GM12865 (cell line): ENCODE measurements around the gene VANGL2.

Source experiments
- DNase-seq: peaks from one replicate; pipeline ENCODE4 v3.0.0; 2010; ENCODE audit warnings: low read depth
- H3K4me3 ChIP-seq: 2 replicates; pipeline ENCODE4 v1.5.1; 2011; ENCODE audit warnings: mild to moderate bottlenecking, low read depth, low read length, control low read depth
- TF ChIP-seq, protein P1 (sequence below): IDR thresholded peaks from 2 replicates; pipeline ENCODE4 v1.5.1; 2011; ENCODE audit warnings: low read length, control low read depth, low read depth, inconsistent platforms; ENCODE audit not compliant: insufficient read depth; ENCODE audit errors: missing control alignments

Gene VANGL2

DNA sequence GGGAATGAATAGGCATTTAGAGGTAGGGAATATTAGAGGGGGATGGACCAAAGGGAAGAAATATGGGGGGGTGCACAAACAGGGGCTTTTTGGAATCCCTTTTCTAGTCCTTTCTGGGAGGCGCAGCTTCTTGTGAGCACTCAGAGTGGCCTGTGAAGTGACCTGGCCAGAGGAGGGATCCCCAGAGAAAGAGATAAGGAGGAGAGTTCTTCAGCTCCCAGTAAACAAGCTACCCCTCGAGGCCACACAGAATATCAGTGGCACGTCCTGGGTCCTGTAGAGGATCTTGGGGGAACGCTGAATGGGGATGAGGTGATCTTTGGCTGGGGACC lies 19.4 kb downstream of the VANGL2 start:
- DNase-seq, result no peak
- H3K4me3 ChIP-seq, result no peak overlapping the region
- TF ChIP-seq, protein P1, sequence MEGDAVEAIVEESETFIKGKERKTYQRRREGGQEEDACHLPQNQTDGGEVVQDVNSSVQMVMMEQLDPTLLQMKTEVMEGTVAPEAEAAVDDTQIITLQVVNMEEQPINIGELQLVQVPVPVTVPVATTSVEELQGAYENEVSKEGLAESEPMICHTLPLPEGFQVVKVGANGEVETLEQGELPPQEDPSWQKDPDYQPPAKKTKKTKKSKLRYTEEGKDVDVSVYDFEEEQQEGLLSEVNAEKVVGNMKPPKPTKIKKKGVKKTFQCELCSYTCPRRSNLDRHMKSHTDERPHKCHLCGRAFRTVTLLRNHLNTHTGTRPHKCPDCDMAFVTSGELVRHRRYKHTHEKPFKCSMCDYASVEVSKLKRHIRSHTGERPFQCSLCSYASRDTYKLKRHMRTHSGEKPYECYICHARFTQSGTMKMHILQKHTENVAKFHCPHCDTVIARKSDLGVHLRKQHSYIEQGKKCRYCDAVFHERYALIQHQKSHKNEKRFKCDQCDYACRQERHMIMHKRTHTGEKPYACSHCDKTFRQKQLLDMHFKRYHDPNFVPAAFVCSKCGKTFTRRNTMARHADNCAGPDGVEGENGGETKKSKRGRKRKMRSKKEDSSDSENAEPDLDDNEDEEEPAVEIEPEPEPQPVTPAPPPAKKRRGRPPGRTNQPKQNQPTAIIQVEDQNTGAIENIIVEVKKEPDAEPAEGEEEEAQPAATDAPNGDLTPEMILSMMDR, result no peak

DNA sequence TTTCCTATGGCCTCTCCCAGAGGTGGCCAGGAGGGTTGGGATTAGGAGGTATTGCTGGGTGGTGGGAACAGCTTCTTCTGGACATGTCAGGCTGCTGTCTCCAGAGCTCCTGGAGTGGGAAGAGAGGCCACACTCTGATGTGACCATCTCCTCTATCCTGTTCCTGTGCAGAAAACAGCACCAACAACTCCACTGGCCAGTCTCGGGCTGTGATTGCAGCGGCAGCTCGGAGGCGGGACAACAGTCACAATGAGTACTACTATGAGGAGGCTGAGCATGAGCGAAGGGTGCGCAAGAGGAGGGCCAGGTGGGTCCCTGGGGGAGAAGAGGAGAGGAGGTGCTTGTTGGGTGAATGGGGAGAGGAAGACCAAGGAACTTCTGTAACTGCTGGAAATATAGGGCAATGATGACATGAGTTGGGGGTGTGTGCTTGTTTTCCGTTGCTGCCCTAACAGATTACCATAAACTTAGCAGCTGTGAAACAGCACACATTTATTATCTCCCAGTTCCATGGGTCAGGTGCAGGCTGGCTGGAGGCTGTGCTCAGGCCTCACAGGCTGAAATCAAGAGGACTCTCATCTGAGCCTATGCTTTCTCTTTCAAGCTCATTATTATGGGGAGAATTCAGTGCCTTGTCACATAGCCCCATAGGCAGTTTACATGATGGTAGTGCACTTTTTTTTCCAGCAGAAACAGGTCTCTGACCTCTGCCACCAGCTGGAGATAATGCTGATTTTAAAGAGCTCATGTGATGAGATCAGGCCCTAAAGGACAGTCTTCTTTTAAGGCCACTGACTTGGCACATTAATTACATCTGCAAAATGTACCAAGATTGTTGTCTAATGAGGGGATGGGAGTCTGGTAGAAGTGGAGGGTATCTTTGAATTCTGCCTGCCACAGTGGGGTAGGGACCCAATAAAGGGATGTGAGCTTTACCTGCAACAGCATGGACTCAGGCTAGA lies 20.8 kb downstream of the VANGL2 start:
- no peak overlapping the region for H3K4me3 ChIP-seq
- TF ChIP-seq, protein P1, result no peak
- no peak for DNase-seq

DNA sequence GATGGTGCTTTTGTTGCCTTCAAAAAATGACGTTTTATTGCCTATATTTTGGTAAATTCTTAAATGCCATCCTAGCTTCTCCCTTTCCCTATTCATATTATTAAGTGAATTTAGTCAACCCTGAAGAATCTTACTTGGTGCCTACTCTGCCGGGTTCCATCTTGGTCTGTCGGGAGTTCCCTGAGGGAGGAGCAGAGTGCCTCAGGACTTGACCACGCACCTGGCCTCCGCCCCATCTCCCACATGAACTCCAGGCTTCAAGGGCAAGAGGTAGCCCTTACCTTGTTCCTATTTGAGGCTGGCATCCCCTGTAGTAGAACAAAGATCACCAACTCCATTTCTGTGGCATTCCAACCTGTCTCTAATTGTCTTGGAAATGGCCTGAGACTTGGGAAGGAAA lies 21.5 kb downstream of the VANGL2 start:
- DNase-seq, result no peak
- TF ChIP-seq, protein P1, result no peak
- H3K4me3 ChIP-seq, result no peak overlapping the region

DNA sequence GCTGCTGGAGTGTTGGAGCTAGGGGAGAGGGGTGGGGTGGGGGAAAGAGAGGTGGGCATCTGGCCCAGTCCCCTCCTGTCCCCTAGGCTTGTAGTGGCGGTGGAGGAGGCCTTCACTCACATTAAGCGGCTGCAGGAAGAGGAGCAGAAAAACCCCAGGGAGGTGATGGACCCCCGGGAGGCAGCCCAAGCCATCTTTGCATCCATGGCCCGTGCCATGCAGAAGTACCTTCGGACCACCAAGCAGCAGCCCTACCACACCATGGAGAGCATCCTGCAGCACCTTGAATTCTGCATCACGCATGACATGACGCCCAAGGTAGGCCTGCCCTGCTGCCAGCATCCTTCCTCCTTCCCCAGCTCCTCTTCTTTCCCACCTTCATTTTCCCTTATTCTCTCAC lies 23.6 kb downstream of the VANGL2 start:
- no peak overlapping the region for H3K4me3 ChIP-seq
- no peak for DNase-seq
- TF ChIP-seq, protein P1, result no peak

DNA sequence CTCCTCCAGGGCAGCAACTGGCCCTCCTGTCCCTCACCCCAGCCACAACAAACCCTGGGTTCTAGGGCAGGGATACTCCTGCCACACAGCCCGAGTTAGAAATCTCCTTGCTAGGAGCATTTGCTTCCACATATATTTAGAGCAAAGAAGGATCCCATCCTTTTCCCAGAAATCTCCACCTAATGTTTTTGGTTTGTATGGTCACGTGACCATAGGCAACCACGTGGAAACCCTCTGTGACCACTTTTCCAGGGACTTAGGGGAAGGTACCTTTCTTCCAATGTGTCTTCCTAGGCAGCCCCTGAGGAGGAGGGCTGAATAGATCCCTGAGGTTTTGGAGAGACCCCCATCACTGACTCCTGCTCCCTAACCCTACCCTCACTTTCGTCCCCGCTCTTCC lies 25.5 kb downstream of the VANGL2 start:
- DNase-seq, result no peak
- no peak overlapping the region for H3K4me3 ChIP-seq
- TF ChIP-seq, protein P1, result no peak

DNA sequence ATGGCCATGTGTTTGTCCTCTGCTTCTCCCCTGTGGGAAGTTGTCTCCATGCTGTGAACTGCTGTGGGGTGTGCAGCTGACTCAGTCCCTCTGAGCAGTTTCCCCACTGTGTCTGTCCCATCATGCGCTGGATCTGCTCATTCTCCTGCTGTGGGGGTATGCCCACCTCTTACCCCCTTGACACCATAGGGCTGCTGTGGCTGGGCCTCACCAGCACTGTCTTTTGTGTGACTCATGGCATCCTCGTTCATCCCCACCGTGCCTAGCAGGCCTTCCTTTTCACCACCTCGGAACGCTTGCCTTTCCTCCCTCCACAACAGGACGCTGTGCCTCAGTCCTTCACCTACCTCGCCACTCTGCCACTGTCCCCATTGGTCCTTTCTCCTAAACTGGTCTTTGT lies 27.3 kb downstream of the VANGL2 start:
- TF ChIP-seq, protein P1, result no peak
- no peak overlapping the region for H3K4me3 ChIP-seq
- DNase-seq, result no peak

DNA sequence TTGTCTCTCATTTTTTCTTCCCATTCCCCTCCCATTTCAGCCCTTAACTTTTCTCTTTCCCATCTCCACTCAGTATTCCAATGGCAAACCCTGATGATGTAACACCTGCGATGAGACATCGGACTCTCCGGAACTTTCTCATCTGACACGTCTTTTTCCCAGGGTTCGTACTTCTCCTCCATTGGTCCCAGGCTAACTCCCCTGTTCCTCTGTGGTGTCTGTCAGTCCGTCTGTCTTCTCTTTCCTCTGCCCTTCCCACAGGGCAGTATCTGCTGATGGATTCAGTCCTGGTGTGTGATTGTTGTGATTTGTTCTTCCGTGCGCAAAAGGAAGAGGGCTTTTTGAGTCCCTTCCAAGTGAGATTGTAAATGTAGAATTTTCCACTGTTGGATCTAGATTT lies 27.7 kb downstream of the VANGL2 start:
- no peak for DNase-seq
- TF ChIP-seq, protein P1, result no peak
- H3K4me3 ChIP-seq, result no peak overlapping the region
